ENCODE results near the gene ATAD2B.

DNA sequence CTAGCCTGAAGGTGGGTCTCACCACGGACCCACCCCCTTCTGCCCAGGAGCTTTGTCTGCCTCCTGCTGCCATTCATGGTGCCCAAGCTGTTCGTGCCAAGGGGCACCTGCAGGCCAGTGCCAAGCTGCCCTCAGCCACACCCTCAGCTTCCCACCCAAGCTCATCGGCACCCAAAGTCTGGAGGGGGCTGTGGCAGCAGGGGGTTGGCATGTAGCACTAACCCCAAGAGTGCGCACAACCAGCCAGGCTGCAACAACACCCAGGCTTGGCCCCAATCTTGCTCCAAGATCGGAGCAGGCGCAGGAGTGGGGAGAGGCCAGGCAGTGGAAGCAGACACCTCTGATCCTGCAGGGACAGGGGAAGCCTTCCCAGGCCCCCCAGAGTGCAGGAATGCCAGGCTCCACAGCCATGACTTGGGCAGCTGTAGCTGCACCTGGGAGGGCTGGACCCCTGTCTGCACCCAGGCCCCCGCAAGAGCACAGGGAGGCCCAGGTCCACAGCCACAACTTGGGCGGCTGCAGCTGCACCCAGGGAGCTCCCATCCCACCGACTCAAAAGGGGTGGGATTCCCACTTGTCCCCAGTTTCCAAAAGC lies 89.9 kb downstream of the ATAD2B start:
- TF ChIP-seq CTCF (conservative IDR thresholded peaks at IDR 0.05; ENCODE audit: low read depth, low read length), result no peak
- no peak for TF ChIP-seq EZH2 (IDR thresholded peaks at IDR 0.05; ENCODE audit: low read length, unreplicated experiment)

All from PC-3 (cell line).